WI38 (cell line): ENCODE measurements around the gene SAMD1.

Source experiments
- H3K4me3 ChIP-seq: 2 replicates; pipeline ENCODE4 v1.5.1; 2011; ENCODE audit warnings: low read depth, mild to moderate bottlenecking, control low read depth, low read length
- TF ChIP-seq, protein P1 (sequence below): IDR thresholded peaks from 2 replicates; pipeline ENCODE4 v1.5.1; 2012; ENCODE audit warnings: low read depth, mild to moderate bottlenecking, control low read depth, low read length

SAMD1 gene

DNA sequence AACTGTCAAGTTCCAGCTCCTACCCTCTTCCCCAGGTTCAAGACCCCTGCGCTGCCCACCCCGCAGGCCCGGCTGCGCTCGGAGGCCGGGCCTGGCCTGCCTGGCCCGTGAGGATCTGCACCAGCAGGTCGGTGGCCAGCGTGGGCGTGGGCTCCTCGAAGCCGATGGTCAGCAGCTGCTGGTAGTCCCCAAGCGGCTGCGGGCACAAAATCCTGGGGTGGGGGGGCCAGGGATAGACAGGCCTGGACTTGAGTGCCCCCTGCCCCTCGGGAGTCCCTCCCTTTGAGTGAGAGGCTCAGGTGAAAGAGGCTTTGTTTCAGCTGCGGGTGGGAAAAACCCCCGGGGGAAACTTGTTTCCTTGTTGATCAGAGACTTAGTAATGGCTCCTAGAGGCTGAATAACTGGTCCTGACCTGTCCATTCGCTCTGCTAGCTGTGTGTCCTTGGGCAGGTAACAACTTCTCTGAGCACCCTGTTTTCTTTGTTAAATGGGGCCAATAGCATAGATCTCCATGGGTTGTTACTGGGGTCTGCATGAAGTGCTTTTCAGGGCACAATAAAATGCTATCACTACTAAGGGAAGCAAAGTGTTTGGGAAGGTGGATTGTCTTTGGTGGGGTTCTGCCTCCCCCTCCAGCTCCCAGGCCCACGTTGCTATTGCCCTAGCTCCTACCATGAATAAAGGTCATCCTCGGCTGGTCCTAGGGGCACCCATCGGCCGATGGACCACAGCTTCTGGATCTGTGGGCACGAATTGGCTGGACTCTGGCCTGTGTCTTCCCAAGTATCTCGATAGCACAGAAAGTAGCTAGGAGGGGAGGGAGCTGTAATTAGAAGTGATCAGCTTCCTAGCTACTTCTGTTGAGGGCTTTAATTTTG is 8.5 kb downstream of the SAMD1 start:
- H3K4me3 ChIP-seq, result peak overlapping the region; percentile 74

DNA sequence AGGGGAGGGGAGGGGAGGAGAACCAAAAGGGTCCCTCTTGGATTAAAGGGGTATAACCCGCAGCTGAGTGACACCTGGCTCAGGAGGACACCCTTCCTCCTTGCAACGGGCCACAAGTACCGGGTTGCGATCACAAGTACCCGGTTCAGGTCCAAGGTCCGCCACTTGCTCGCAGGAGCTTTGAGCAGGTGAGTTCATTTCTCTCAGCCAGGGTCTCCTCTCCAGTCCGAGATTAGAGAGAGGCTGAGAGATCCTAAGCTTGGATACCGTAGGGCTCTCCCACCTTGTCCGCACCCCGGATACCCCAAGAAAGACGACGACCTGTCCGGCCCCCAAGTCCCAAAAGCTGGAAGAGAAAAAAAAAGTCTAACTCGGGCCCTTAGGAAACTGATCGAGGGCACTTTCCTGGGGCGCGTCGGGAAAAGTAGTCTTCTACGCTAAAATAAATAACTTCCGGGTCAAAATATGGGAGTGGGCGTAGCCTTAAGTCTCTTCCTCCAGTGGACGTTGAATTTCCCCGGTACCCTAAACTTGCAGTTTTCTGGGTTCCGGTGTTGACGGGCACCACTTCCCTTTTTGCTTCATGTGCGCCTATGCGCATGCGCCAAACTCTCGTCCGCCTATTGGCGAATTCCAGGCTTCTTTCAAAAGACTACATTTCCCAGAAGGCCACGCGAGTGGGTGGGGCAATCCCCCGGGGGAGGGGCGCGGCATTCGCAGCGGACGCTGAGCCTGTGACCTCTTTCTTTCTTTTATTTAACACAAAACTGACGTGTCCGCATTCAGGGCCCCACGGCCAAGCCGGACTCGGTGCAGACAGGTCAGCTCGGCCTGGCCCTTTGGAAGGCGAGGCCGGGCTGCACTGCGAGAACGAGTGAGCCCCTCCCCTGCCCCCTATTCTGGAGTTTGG is 9.4 kb downstream of the SAMD1 start:
- TF ChIP-seq, protein P1, sequence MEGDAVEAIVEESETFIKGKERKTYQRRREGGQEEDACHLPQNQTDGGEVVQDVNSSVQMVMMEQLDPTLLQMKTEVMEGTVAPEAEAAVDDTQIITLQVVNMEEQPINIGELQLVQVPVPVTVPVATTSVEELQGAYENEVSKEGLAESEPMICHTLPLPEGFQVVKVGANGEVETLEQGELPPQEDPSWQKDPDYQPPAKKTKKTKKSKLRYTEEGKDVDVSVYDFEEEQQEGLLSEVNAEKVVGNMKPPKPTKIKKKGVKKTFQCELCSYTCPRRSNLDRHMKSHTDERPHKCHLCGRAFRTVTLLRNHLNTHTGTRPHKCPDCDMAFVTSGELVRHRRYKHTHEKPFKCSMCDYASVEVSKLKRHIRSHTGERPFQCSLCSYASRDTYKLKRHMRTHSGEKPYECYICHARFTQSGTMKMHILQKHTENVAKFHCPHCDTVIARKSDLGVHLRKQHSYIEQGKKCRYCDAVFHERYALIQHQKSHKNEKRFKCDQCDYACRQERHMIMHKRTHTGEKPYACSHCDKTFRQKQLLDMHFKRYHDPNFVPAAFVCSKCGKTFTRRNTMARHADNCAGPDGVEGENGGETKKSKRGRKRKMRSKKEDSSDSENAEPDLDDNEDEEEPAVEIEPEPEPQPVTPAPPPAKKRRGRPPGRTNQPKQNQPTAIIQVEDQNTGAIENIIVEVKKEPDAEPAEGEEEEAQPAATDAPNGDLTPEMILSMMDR, result no peak
- peak overlapping the region; percentile 78 for H3K4me3 ChIP-seq

More for the DNA sequence above, 8.5 kb downstream of the SAMD1 start:
- TF ChIP-seq, protein P1, result no peak

DNA sequence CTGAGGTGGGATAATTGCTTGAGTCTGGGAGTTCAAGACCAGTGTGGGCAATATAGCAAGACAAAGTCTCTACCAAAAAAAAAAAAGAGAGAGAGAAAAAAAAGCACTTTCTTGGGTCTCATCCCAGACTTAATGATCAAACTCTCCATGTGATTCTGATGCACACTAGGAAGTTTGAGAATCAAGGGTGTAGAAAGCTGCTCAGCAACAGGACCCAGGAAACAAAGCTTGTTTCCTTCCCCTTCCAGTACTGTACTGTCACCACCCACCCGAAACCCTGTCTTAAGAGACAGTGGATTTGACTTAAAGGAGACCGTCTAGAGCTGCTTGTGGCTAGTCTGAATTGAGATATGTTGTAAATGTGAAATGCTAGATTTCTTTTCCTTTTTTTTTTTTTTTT is 12.1 kb downstream of the SAMD1 start:
- H3K4me3 ChIP-seq, result no peak overlapping the region
- TF ChIP-seq, protein P1, result no peak

DNA sequence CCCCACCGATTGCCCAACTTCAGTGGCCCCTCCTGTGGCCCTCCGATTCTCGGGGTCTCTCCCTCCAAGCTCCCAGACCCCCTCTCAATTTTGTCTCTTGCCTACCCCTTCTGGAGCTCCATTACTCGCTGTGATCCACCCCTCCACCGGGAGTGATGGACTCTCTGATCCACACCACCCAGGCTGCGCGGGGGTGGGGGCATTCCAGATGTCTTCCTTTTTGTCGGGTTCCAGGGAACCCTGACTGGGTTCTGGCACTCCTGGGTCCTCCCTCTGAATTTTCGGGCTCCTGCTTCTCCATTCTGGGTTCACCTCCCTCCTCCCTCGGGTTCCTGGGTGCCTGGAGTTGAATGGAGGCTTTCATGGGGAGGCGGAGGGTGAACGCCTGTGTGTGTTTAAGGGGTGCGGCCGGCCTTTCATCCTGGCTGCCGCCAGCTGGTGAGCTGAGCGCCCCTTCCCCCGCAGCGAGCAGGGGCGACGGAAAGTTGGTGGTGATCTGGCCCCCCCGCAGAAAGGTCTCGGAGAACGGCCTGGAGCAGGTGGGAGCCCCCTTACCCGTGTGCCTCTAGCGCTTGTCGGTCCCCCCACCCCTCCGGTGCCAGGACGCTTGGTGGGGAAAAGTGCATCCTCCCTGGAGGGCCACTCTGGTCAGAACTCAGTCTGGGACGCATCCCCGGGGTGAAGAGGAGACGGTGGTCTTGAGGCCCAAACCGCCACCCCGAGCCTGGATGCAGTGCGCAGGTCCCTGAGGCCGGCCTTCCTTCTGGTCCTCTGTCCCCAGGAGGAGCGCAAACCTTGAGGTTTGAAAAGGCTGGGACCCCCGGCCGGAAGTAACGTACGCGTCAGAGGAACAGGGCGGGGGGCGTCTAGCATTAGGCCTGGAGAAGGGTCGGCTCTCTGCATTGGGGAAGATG is 16.4 kb downstream of the SAMD1 start:
- H3K4me3 ChIP-seq, result peak overlapping the region; percentile 74
- TF ChIP-seq, protein P1, result no peak

DNA sequence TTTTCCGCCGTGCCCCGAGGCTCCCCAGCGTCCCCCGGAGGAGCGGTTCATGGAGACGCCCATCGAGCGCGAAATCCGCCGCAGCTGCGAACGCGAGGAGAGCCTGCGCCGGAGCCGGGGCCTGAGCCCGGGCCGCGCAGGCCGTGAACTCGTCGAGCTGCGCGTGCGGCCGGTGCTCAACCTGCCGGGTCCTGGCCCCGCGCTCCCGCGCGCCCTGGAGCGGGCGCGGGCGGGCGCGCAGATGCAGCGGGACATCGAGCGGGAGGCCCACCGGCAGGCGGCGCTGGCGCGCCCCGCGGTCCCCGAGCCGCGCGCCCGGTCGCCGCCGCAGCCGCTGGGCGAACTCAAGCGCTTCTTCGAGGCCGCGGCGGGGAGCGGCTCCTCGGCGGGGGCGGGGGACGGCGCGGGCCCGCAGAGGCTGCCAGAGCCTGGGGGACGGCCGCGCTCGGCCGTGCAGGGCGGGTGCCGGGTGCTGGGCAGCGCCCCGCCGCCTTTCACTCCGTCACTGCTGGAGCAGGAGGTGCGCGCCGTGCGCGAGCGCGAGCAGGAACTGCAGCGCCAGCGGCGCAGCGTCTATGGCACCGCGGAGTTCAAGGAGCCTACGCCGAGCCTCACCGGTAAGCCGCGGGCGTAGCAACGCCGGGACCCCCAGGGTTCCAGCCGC is 17.2 kb downstream of the SAMD1 start:
- TF ChIP-seq, protein P1, result no peak
- peak overlapping the region; percentile 74 for H3K4me3 ChIP-seq

DNA sequence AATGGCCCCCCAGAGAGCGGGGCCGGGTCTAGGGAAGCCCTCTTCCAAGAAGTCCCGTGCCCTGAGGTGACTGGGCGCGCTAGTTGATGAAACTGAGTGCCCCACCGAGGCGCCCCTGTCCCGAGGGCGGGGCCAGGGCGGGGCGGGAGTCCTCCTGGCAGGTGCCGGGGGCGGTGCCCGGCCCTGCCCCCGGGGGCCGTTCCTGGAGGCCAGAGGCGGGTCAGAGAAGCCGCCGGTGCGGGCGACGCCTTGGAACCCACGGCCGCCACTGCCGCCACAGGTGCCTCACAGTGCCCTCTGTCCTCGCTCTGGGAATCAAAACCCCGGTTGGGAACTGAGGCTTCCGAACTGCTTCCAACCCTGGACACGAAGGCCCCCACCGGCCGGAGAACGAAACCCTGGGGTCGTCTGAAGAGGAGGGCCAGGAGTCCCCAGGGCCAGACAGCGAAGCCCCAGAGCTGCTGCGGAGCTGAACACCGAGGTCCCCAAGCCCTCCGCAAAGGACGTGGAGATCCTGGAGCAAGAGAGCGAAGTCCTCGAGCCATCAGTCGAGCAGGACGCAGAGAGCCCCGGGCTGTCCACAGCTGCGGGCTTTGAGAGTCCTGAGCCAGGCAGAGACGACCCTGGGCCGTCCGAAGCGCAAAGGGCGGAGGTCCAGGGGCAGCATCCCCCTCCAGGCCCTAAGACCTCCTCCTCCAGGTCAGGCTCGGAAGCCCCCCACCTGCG is 17.9 kb downstream of the SAMD1 start, which contains the start of gene MISP3:
MISP3 (plus strand) TSS at position 252 of the 726 bp plus-strand sequence. CDS start 524 bp downstream, outside the sequence.
- TF ChIP-seq, protein P1, result peak; percentile 6; the same call in 1 of the 2 replicates
- peak within 1 kb of the TSS; percentile 74 for H3K4me3 ChIP-seq
